Measurements from ENCODE around the gene CXCR5. TPM values are rescaled to one million over a fixed set of nuclear protein-coding genes. Genes with fewer than 3 reads are reported as not detected.
A peak's percentile ranks its signal among the peaks of the same experiment; 100 is the strongest.

CXCR5 gene
- total RNA-seq, 1 donor from 2014 or later: not detected

GRCh38 chr11:118938491-118939403 lies 55.1 kb downstream of the CXCR5 start:
- peak; percentile 98 for DNase-seq (ENCODE audit: low read depth)
- no peaks in the 10 kb centered on the region for H3K27me3 ChIP-seq (ENCODE audit: control insufficient read depth, insufficient read depth, low read length)
- FAIRE-seq: peak; percentile 98
- TF ChIP-seq CTCF (IDR thresholded peaks at IDR 0.05; ENCODE audit: insufficient read depth, low read length, severe bottlenecking): no peak
- H3K4me3 ChIP-seq (ENCODE audit: low read depth, low read length): no peak overlapping the region
- no peaks in the 10 kb centered on the region for H3K36me3 ChIP-seq (ENCODE audit: control insufficient read depth, insufficient read depth, low read length)

GRCh38 chr11:118939404-118939915 lies 55.8 kb downstream of the CXCR5 start:
- H3K27me3 ChIP-seq (ENCODE audit: control insufficient read depth, insufficient read depth, low read length): no peaks in the 10 kb centered on the region
- H3K36me3 ChIP-seq (ENCODE audit: control insufficient read depth, insufficient read depth, low read length): no peaks in the 10 kb centered on the region
- no peak overlapping the region for H3K4me3 ChIP-seq (ENCODE audit: low read depth, low read length)
- FAIRE-seq (peak; percentile 60), DNase-seq (ENCODE audit: low read depth) (no peak)
- TF ChIP-seq CTCF (IDR thresholded peaks at IDR 0.05; ENCODE audit: insufficient read depth, low read length, severe bottlenecking): no peak

- FAIRE-seq: no peak
- Histone ChIP-seq H3K36me3 (ENCODE audit: control insufficient read depth, insufficient read depth, low read length) (no peaks in the 10 kb centered on the region), H3K27me3 (ENCODE audit: control insufficient read depth, insufficient read depth, low read length) (no peaks in the 10 kb centered on the region), H3K4me3 (ENCODE audit: low read depth, low read length) (no peak overlapping the region)
- DNase-seq (ENCODE audit: low read depth): no peak
- no peak for TF ChIP-seq CTCF (IDR thresholded peaks at IDR 0.05; ENCODE audit: insufficient read depth, low read length, severe bottlenecking)
These were observed 56.4 kb downstream of the CXCR5 start for GRCh38 chr11:118939953-118940598.

GRCh38 chr11:118947091-118947490 lies 63.4 kb downstream of the CXCR5 start:
- Histone ChIP-seq H3K27me3 (ENCODE audit: control insufficient read depth, insufficient read depth, low read length) (no peaks in the 10 kb centered on the region), H3K4me3 (ENCODE audit: low read depth, low read length) (no peak overlapping the region), H3K36me3 (ENCODE audit: control insufficient read depth, insufficient read depth, low read length) (no peaks in the 10 kb centered on the region)
- FAIRE-seq (no peak), DNase-seq (ENCODE audit: low read depth) (no peak)
- TF ChIP-seq CTCF (IDR thresholded peaks at IDR 0.05; ENCODE audit: insufficient read depth, low read length, severe bottlenecking): no peak

Other genes with a start within 250 kb of the CXCR5 start
- not detected in 2 replicates for gene TREH, start 204.2 kb upstream of the CXCR5 start, total RNA-seq
- gene DDX6, start 92.7 kb upstream of the CXCR5 start, total RNA-seq: 87.9 and 91.3 TPM in 2 replicates
- gene BCL9L, start 42.0 kb downstream of the CXCR5 start, total RNA-seq: 22.6 and 38.5 TPM in 2 replicates
- gene UPK2, start 72.4 kb downstream of the CXCR5 start, total RNA-seq: 0.13 TPM in 1 of 2 replicates, not detected in the other
- not detected in 2 replicates for gene FOXR1, start 87.9 kb downstream of the CXCR5 start, total RNA-seq
- 21.3 and 22.5 TPM in 2 replicates for gene CENATAC, start 114.2 kb downstream of the CXCR5 start, total RNA-seq
- 529 and 1,126 TPM in 2 replicates for gene RPS25, start 134.5 kb downstream of the CXCR5 start, total RNA-seq
- gene TRAPPC4, start 134.9 kb downstream of the CXCR5 start, total RNA-seq: 115 and 123 TPM in 2 replicates
- gene SLC37A4, start 147.0 kb downstream of the CXCR5 start, total RNA-seq: 9.9 and 11.6 TPM in 2 replicates
- 292 and 301 TPM in 2 replicates for gene HYOU1, start 173.3 kb downstream of the CXCR5 start, total RNA-seq
- 24.5 and 27.0 TPM in 2 replicates for gene VPS11, start 183.9 kb downstream of the CXCR5 start, total RNA-seq
- gene HMBS, start 201.0 kb downstream of the CXCR5 start, total RNA-seq: 6.3 and 10.0 TPM in 2 replicates
- gene DPAGT1, start 218.0 kb downstream of the CXCR5 start, total RNA-seq: 9.5 and 12.1 TPM in 2 replicates
- 1.3 and 2.3 TPM in 2 replicates for gene C2CD2L, start 223.5 kb downstream of the CXCR5 start, total RNA-seq
- gene HINFP, start 237.7 kb downstream of the CXCR5 start, total RNA-seq: 12.4 TPM in 2 replicates

Measured in bronchial epithelial cell (primary cell).